ENCODE measurements around the gene NTRK2.

DNA sequence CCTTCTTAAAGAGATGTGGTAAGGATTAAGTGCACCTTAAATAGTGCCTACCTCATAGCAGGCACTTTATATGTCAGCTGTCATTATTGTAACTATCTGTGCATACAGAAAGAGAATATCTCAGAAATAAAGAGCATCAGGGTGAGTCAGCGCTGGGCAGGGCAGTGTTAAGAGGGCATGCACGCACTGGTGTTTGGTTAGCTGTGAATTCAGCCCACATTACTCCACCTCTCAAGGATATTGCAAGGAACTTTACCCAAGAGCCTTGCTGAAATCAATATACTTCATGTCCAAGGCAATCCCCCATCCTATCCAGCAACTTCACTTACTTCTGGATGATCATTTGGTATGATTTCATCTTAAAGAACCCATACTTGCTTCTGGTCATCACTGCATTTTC is 300.9 kb downstream of the NTRK2 start:
- TF ChIP-seq, protein P1, sequence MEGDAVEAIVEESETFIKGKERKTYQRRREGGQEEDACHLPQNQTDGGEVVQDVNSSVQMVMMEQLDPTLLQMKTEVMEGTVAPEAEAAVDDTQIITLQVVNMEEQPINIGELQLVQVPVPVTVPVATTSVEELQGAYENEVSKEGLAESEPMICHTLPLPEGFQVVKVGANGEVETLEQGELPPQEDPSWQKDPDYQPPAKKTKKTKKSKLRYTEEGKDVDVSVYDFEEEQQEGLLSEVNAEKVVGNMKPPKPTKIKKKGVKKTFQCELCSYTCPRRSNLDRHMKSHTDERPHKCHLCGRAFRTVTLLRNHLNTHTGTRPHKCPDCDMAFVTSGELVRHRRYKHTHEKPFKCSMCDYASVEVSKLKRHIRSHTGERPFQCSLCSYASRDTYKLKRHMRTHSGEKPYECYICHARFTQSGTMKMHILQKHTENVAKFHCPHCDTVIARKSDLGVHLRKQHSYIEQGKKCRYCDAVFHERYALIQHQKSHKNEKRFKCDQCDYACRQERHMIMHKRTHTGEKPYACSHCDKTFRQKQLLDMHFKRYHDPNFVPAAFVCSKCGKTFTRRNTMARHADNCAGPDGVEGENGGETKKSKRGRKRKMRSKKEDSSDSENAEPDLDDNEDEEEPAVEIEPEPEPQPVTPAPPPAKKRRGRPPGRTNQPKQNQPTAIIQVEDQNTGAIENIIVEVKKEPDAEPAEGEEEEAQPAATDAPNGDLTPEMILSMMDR (IDR thresholded peaks at IDR 0.05 in 4 of 5, conservative IDR thresholded peaks at IDR 0.05 in 1 of 5): no peak
- no peak for TF ChIP-seq POLR2A (IDR thresholded peaks at IDR 0.05)
